WTC11 (cell line): Measurements from ENCODE around the gene SMAD6. TPM values are rescaled to one million over a fixed set of nuclear protein-coding genes. Genes with fewer than 3 reads are reported as not detected.

Experiments used
- ATAC-seq: fragments of 200-7000 bp; cut with Tn5 transposase; 2 replicates; pipeline ENCODE4 v1.10.0; 2021; ENCODE audit warnings: mild to moderate bottlenecking, moderate library complexity
- CTCF ChIA-PET: fragments of 300-600 bp; sonication (Branson Sonifier 250); formaldehyde crosslinking; loops from one replicate; lab custom pipeline; 2021; ENCODE audit warnings: antibody characterized with exemption; lab: Charles Lee
- POLR2A ChIA-PET: fragments of 350-600 bp; sonication (Branson Sonifier 250); formaldehyde crosslinking; loops from one replicate; lab custom pipeline; 2021; ENCODE audit warnings: antibody characterized with exemption; lab: Charles Lee
- DNase-seq: peaks from one replicate; pipeline ENCODE4 v3.0.0; 2021; ENCODE audit warnings: low spot score
- H3K27ac Mint-ChIP-seq: 2 replicates; pipeline ENCODE4 v1.8.0; 2021; ENCODE audit warnings: mixed read lengths
- H3K27me3 Mint-ChIP-seq: 2 replicates; pipeline ENCODE4 v1.8.0; 2021; ENCODE audit warnings: low read depth, mild to moderate bottlenecking, moderate library complexity, mixed read lengths
- H3K36me3 Mint-ChIP-seq: 2 replicates; pipeline ENCODE4 v1.8.0; 2021; ENCODE audit warnings: mixed read lengths
- H3K4me1 Mint-ChIP-seq: 2 replicates; pipeline ENCODE4 v1.8.0; 2022; ENCODE audit warnings: mixed read lengths
- H3K4me3 Mint-ChIP-seq: 2 replicates; pipeline ENCODE4 v1.8.0; 2021; ENCODE audit warnings: mild to moderate bottlenecking, moderate library complexity, mixed read lengths
- H3K9me3 Mint-ChIP-seq: 2 replicates; pipeline ENCODE4 v1.8.0; 2021; ENCODE audit warnings: mixed read lengths
- FOXK1 ChIP-seq: sonication (generic); formaldehyde crosslinking; IDR thresholded peaks from 2 replicates; pipeline ENCODE4 v1.8.0; 2022; ENCODE audit warnings: mild to moderate bottlenecking, moderate library complexity, missing genetic modification reagents
- GTF2I ChIP-seq: fragments of 250-450 bp; sonication (Bioruptor Pico); conservative IDR thresholded peaks from 2 replicates; pipeline ENCODE4 v1.4.0; 2021; ENCODE audit warnings: mild to moderate bottlenecking
- JUN ChIP-seq: sonication (generic); formaldehyde crosslinking; IDR thresholded peaks from 2 replicates; pipeline ENCODE4 v1.8.0; 2023; ENCODE audit warnings: mild to moderate bottlenecking, missing genetic modification reagents
- NFYB ChIP-seq: sonication (generic); formaldehyde crosslinking; conservative IDR thresholded peaks from 2 replicates; pipeline ENCODE4 v1.8.0; 2022; ENCODE audit warnings: low read depth, missing genetic modification reagents
- RELA ChIP-seq: sonication (generic); formaldehyde crosslinking; IDR thresholded peaks from 2 replicates; pipeline ENCODE4 v1.8.1; 2022; ENCODE audit warnings: missing genetic modification reagents, mild to moderate bottlenecking, borderline replicate concordance
- SOX15 ChIP-seq: fragments of 250-450 bp; sonication (Bioruptor Pico); IDR thresholded peaks from 2 replicates; pipeline ENCODE4 v1.9.0; 2021; ENCODE audit warnings: mild to moderate bottlenecking
- SP1 ChIP-seq: sonication (generic); formaldehyde crosslinking; conservative IDR thresholded peaks from 2 replicates; pipeline ENCODE4 v1.8.1; 2022; ENCODE audit warnings: missing genetic modification reagents
- TEAD4 ChIP-seq: sonication (generic); formaldehyde crosslinking; IDR thresholded peaks from 2 replicates; pipeline ENCODE4 v1.8.0; 2022; ENCODE audit warnings: mild to moderate bottlenecking, missing genetic modification reagents
- ZBTB21 ChIP-seq: sonication (generic); formaldehyde crosslinking; IDR thresholded peaks from 2 replicates; pipeline ENCODE4 v1.8.1; 2023; ENCODE audit warnings: mild to moderate bottlenecking, missing genetic modification reagents, borderline replicate concordance
- ZNF138 ChIP-seq: sonication (generic); formaldehyde crosslinking; conservative IDR thresholded peaks from 2 replicates; pipeline ENCODE4 v1.8.1; 2022; ENCODE audit warnings: mild to moderate bottlenecking, moderate library complexity, missing genetic modification reagents
- ZNF416 ChIP-seq: fragments of 250-450 bp; sonication (Bioruptor Pico); IDR thresholded peaks from 2 replicates; pipeline ENCODE4 v1.9.0; 2021; ENCODE audit warnings: mild to moderate bottlenecking, inconsistent platforms
- ZNF423 ChIP-seq: fragments of 250-450 bp; sonication (Bioruptor Pico); IDR thresholded peaks from 2 replicates; pipeline ENCODE4 v2.1.2; 2022; ENCODE audit warnings: mild to moderate bottlenecking, moderate library complexity
- total RNA-seq: library from RNA; stranded (reverse); gene quantifications from 3 replicates; pipeline ENCODE4 v1.2.3, GENCODE V29; 2021
- TF ChIP-seq, protein P1 (sequence below): sonication (generic); formaldehyde crosslinking; IDR thresholded peaks from 2 replicates; pipeline ENCODE4 v1.8.0; 2022; ENCODE audit warnings: missing genetic modification reagents
- TF ChIP-seq, protein P2 (sequence below): sonication (generic); formaldehyde crosslinking; conservative IDR thresholded peaks from 2 replicates; pipeline ENCODE4 v1.8.1; 2022; ENCODE audit warnings: mild to moderate bottlenecking, missing genetic modification reagents
- TF ChIP-seq, protein P3 (sequence below): fragments of 200-600 bp; IDR thresholded peaks from 2 replicates; pipeline ENCODE4 v1.8.0; 2022; ENCODE audit warnings: antibody characterized with exemption
- TF ChIP-seq, protein P4 (sequence below): fragments of 250-450 bp; sonication (Bioruptor Pico); IDR thresholded peaks from 2 replicates; pipeline ENCODE4 v1.9.0; 2021; ENCODE audit warnings: moderate library complexity, mild to moderate bottlenecking, inconsistent platforms, borderline replicate concordance
- TF ChIP-seq, protein P5 (sequence below): sonication (generic); formaldehyde crosslinking; IDR thresholded peaks from 2 replicates; pipeline ENCODE4 v1.8.0; 2022; ENCODE audit warnings: mild to moderate bottlenecking, missing genetic modification reagents
- TF ChIP-seq, protein P6 (sequence below): fragments of 250-450 bp; sonication (Bioruptor Pico); IDR thresholded peaks from 2 replicates; pipeline ENCODE4 v1.9.0; 2021; ENCODE audit warnings: mild to moderate bottlenecking
- TF ChIP-seq, protein P7 (sequence below): fragments of 250-450 bp; sonication (Bioruptor Pico); IDR thresholded peaks from 2 replicates; pipeline ENCODE4 v1.9.0; 2021; ENCODE audit warnings: mild to moderate bottlenecking
- TF ChIP-seq, protein P8 (sequence below): sonication (generic); formaldehyde crosslinking; IDR thresholded peaks from 2 replicates; pipeline ENCODE4 v1.8.0; 2023; ENCODE audit warnings: missing genetic modification reagents

Gene SMAD6
- total RNA-seq, 1 experiment from 2014 or later, result 13.9 TPM

DNA sequence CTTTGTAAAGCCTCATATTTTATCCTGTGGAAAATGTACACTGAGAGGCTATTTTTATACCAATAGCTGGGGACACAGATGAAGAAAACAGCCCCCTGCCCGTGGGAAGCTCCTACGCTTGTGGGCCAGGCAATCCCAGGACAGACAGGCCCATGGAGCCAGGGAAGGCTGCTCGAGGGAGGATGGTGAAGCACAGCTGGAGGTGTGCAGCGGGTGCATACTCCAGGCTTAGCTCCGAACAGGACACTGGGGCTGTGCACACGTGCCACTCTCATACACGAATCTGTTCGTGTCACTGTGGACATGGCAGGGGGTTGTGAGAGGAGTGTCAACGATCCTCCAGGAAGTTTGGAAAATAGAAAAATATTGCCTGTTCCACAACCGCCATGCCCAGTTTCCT lies 36.1 kb downstream of the SMAD6 start:
- Mint-ChIP-seq H3K27ac (no peak overlapping the region), H3K9me3 (no peaks in the 10 kb centered on the region), H3K27me3 (no peaks in the 10 kb centered on the region), H3K36me3 (no peaks in the 10 kb centered on the region), H3K4me3 (no peak overlapping the region), H3K4me1 (peaks cover 27% of the 10 kb centered on the region)
- ATAC-seq (no peak), DNase-seq (no peak)
- CTCF ChIA-PET, result interaction anchor here (1.4 kb wide), 1 partner anchor 31 kb away, joined by 4 read pairs; no protein-coding TSS in a partner anchor
- TF ChIP-seq ZNF416 (no peak), RELA (CRISPR knock-in tag) (no peak), JUN (CRISPR knock-in tag) (no peak), TEAD4 (no peak), ZNF423 (CRISPR knock-in tag) (no peak), NFYB (no peak), SP1 (no peak), ZNF138 (CRISPR knock-in tag) (no peak), ZBTB21 (CRISPR knock-in tag) (no peak), SOX15 (CRISPR knock-in tag) (no peak), FOXK1 (CRISPR knock-in tag) (no peak), GTF2I (no peak)
- TF ChIP-seq, protein P1, sequence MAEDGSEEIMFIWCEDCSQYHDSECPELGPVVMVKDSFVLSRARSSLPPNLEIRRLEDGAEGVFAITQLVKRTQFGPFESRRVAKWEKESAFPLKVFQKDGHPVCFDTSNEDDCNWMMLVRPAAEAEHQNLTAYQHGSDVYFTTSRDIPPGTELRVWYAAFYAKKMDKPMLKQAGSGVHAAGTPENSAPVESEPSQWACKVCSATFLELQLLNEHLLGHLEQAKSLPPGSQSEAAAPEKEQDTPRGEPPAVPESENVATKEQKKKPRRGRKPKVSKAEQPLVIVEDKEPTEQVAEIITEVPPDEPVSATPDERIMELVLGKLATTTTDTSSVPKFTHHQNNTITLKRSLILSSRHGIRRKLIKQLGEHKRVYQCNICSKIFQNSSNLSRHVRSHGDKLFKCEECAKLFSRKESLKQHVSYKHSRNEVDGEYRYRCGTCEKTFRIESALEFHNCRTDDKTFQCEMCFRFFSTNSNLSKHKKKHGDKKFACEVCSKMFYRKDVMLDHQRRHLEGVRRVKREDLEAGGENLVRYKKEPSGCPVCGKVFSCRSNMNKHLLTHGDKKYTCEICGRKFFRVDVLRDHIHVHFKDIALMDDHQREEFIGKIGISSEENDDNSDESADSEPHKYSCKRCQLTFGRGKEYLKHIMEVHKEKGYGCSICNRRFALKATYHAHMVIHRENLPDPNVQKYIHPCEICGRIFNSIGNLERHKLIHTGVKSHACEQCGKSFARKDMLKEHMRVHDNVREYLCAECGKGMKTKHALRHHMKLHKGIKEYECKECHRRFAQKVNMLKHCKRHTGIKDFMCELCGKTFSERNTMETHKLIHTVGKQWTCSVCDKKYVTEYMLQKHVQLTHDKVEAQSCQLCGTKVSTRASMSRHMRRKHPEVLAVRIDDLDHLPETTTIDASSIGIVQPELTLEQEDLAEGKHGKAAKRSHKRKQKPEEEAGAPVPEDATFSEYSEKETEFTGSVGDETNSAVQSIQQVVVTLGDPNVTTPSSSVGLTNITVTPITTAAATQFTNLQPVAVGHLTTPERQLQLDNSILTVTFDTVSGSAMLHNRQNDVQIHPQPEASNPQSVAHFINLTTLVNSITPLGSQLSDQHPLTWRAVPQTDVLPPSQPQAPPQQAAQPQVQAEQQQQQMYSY (CRISPR knock-in tag), result no peak
- TF ChIP-seq, protein P2, sequence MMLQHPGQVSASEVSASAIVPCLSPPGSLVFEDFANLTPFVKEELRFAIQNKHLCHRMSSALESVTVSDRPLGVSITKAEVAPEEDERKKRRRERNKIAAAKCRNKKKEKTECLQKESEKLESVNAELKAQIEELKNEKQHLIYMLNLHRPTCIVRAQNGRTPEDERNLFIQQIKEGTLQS (CRISPR knock-in tag), result no peak
- TF ChIP-seq, protein P3, sequence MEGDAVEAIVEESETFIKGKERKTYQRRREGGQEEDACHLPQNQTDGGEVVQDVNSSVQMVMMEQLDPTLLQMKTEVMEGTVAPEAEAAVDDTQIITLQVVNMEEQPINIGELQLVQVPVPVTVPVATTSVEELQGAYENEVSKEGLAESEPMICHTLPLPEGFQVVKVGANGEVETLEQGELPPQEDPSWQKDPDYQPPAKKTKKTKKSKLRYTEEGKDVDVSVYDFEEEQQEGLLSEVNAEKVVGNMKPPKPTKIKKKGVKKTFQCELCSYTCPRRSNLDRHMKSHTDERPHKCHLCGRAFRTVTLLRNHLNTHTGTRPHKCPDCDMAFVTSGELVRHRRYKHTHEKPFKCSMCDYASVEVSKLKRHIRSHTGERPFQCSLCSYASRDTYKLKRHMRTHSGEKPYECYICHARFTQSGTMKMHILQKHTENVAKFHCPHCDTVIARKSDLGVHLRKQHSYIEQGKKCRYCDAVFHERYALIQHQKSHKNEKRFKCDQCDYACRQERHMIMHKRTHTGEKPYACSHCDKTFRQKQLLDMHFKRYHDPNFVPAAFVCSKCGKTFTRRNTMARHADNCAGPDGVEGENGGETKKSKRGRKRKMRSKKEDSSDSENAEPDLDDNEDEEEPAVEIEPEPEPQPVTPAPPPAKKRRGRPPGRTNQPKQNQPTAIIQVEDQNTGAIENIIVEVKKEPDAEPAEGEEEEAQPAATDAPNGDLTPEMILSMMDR, result no peak
- TF ChIP-seq, protein P4, sequence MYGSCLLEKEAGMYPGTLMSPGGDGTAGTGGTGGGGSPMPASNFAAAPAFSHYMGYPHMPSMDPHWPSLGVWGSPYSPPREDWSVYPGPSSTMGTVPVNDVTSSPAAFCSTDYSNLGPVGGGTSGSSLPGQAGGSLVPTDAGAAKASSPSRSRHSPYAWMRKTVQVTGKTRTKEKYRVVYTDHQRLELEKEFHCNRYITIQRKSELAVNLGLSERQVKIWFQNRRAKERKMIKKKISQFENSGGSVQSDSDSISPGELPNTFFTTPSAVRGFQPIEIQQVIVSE (CRISPR knock-in tag), result no peak
- TF ChIP-seq, protein P5, sequence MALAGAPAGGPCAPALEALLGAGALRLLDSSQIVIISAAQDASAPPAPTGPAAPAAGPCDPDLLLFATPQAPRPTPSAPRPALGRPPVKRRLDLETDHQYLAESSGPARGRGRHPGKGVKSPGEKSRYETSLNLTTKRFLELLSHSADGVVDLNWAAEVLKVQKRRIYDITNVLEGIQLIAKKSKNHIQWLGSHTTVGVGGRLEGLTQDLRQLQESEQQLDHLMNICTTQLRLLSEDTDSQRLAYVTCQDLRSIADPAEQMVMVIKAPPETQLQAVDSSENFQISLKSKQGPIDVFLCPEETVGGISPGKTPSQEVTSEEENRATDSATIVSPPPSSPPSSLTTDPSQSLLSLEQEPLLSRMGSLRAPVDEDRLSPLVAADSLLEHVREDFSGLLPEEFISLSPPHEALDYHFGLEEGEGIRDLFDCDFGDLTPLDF (CRISPR knock-in tag), result no peak
- TF ChIP-seq, protein P6, sequence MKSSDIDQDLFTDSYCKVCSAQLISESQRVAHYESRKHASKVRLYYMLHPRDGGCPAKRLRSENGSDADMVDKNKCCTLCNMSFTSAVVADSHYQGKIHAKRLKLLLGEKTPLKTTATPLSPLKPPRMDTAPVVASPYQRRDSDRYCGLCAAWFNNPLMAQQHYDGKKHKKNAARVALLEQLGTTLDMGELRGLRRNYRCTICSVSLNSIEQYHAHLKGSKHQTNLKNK, result no peak
- TF ChIP-seq, protein P7, sequence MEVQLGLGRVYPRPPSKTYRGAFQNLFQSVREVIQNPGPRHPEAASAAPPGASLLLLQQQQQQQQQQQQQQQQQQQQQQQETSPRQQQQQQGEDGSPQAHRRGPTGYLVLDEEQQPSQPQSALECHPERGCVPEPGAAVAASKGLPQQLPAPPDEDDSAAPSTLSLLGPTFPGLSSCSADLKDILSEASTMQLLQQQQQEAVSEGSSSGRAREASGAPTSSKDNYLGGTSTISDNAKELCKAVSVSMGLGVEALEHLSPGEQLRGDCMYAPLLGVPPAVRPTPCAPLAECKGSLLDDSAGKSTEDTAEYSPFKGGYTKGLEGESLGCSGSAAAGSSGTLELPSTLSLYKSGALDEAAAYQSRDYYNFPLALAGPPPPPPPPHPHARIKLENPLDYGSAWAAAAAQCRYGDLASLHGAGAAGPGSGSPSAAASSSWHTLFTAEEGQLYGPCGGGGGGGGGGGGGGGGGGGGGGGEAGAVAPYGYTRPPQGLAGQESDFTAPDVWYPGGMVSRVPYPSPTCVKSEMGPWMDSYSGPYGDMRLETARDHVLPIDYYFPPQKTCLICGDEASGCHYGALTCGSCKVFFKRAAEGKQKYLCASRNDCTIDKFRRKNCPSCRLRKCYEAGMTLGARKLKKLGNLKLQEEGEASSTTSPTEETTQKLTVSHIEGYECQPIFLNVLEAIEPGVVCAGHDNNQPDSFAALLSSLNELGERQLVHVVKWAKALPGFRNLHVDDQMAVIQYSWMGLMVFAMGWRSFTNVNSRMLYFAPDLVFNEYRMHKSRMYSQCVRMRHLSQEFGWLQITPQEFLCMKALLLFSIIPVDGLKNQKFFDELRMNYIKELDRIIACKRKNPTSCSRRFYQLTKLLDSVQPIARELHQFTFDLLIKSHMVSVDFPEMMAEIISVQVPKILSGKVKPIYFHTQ (CRISPR knock-in tag), result no peak
- TF ChIP-seq, protein P8, sequence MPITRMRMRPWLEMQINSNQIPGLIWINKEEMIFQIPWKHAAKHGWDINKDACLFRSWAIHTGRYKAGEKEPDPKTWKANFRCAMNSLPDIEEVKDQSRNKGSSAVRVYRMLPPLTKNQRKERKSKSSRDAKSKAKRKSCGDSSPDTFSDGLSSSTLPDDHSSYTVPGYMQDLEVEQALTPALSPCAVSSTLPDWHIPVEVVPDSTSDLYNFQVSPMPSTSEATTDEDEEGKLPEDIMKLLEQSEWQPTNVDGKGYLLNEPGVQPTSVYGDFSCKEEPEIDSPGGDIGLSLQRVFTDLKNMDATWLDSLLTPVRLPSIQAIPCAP (CRISPR knock-in tag), result no peak
- POLR2A ChIA-PET, result no interaction called here
